Heart left ventricle (tissue), 13 donors: Measurements from ENCODE around the gene NUP210.

ENCODE experiments used
- POLR2A ChIP-seq, 2 donors: fragments of 450-650 bp; IDR thresholded peaks; one replicate each; pipeline ENCODE4 v1.6.1; 2017; ENCODE audit warnings: antibody characterized with exemption in 2 of 2, mild to moderate bottlenecking in 2 of 2, moderate library complexity in 2 of 2
- TF ChIP-seq, protein P1 (sequence below), 12 donors: fragments of 200-600 bp; sonication (generic) in 4 of 12; IDR thresholded peaks; one replicate each; pipeline versions ENCODE4 v1.5.0 to v1.8.0; 2018 to 2022; ENCODE audit warnings: antibody characterized with exemption in 12 of 12, mild to moderate bottlenecking in 5 of 12
- donor health status: ischemic (EF 13 %, LVEDD 7.1; RV severe dilation, severe dysfunction).
- donor health status: DM: no; HTN: yes; CAD: no.
- donor health status: DM: no; HTN: no; CAD: no.
- donor health status: ischemic (EF 25% LVEDD 6.9; RV normal size, moderate dysfunction).
- donor health status: ischemic (EF 25% LVEDD 5.7; RV mildly dilated, moderate dysfunction).
- donor health status: ischemic (EF 35%, LVEDD 5.7; RV mildly dilated, moderate dysfunction).
- donor health status: nonischemic (EF 11% LVEDD 7.7; RV severe dilation, severe dysfunction).
- donor health status: DM: yes; HTN: yes; CAD: no.
- donor health status: PGD.
- donor health status: ischemic (EF 29% LVEDD 5.4; RV normal size, mild dysfunction).
- donor health status: nonischemic (EF 23%, LVEDD 6.1; RV moderate dilation, normal function).

DNA sequence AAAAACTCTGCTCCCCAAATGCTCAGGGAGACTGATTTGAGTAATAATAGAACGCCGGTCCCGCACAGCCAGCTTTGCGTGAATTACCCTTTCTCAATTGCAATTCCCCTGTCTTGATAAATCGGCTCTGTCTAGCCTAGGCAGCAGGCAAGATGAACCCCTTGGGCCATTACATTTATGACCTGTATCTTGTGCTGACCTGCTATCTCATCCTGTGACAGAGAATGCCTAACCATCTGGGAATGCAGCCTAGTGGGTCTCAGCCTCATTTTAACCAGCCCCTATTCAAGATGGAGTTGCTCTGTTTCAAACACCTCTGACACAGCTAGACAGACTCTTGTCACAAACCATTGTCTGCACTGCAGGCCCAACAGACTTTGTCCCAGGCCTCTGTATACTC lies 13.8 kb upstream of the NUP210 start:
- no peak for TF ChIP-seq POLR2A (IDR thresholded peaks at IDR 0.05)
- TF ChIP-seq, protein P1, sequence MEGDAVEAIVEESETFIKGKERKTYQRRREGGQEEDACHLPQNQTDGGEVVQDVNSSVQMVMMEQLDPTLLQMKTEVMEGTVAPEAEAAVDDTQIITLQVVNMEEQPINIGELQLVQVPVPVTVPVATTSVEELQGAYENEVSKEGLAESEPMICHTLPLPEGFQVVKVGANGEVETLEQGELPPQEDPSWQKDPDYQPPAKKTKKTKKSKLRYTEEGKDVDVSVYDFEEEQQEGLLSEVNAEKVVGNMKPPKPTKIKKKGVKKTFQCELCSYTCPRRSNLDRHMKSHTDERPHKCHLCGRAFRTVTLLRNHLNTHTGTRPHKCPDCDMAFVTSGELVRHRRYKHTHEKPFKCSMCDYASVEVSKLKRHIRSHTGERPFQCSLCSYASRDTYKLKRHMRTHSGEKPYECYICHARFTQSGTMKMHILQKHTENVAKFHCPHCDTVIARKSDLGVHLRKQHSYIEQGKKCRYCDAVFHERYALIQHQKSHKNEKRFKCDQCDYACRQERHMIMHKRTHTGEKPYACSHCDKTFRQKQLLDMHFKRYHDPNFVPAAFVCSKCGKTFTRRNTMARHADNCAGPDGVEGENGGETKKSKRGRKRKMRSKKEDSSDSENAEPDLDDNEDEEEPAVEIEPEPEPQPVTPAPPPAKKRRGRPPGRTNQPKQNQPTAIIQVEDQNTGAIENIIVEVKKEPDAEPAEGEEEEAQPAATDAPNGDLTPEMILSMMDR (IDR thresholded peaks at IDR 0.05): no peak
